Stimulated activated CD8-positive, alpha-beta memory T cell treated with anti-CD3 and anti-CD28 coated beads, Interleukin-15, amount 100 ng/mL, for 48 hours (primary cell): ENCODE measurements around the gene BEST4.
A peak's percentile ranks its signal among the peaks of the same experiment; 100 is the strongest.
"Not testable (repeated sequence)": the region's sequence is repeated elsewhere in the genome, so short reads cannot be mapped to it uniquely, and the experiment has no call there.

Experiments used
- DNase-seq, 2 donors: peaks; one replicate each; pipeline ENCODE4 v3.0.0-alpha.2; 2020; ENCODE audit warnings: low read depth in 2 of 2

BEST4 gene

DNA sequence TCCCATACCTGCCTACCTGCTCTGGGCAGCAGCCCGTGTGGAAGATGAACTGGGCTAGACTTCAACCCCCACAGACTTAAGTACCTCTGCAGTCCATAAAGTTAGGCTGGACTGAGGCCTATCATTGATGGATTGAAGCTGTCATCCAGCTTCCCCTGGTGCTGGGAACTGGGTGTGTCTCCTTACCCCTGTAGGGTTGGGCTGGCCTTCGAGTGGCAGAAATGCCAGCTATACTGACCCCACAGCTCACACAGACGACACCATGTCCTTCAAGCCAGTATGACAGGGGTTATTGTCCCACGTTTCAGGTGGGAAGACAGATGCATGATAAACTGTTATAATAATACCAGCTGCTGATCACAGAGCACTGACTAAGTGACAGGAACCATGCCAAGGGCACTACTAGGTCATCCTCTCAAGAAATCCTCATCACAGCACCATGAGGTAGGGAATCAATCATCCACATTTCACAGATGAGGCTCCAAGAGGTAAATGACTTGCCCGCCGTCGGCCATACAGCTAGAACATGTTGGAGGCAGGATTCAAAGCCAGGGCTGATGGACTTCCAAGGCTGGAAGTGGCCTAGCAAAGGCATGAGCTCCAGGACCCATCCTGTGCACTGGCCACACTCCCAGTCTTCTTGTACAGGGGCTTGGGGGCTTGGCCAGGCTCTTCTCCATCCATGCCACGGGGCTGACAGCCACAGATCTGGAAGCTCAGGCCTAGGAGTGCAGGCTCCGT lies at the start of gene BEST4:
BEST4 (minus strand) TSS at position 51 of the 741 bp plus-strand sequence. CDS start 465 bp downstream, outside the sequence.
- no peak for DNase-seq

DNA sequence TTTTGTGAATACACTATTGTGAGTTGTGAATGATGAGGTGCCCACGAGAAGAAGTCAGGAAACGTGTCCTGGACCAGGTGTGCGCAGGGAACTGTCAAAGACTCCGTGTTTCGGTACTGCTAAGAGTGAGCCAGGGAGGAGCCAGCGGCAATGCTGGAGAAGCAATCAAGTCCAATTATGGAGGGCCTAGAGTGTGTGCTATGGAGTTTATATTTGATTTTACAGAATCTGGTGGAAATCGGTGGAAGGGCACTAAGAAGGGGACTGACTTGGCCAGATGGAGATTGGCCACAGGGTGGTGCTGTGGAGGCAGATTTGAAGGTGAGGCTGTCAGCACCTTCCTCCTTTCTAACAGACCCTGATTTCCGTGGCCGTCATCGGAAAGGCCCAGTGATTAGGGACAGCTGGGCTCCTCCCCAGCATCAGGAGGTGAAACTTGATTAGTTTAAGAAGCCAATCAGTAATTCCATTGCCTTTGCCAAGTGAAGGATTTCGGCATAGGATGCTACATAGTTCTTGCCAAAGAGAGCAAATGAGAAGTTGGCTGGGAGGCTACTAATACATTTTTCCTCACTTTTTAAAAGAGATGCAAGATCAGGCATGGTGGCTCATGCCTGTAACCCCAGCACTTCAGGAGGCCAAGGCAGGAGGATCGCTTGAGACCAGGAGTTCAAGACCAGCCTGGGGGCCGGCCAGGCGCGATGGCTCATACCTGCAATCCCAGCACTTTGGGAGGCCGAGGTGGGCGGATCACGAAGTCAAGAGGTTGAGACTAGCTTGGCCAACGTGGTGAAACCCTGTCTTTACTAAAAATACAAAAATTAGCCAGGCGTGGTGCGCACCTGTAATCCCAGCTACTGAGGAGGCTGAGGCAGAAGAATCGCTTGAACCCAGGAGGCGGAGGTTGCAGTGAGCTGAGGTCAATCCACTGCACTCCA lies 48.0 kb upstream of the BEST4 start:
- peak; percentile 73 to 78 for DNase-seq

DNA sequence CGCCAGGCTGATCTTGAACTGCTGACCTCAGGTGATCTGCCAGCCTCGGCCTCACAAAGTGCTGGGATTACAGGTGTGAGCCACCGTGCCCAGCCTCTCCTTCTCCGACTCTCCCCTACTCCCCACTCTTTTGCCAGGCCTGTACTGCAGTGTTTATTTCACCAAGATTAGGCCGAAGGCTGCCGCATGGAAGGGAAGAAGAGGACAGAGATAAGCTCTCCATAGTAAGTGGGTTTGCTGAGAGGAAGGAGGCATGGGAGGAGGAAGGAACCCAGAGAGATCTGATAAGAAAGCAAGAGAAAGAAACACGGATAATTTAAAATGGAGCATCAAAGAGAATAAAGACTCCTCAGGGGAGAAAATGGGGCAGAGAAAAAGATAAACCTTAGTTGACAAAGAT lies 46.4 kb upstream of the BEST4 start:
- DNase-seq: no peak

DNA sequence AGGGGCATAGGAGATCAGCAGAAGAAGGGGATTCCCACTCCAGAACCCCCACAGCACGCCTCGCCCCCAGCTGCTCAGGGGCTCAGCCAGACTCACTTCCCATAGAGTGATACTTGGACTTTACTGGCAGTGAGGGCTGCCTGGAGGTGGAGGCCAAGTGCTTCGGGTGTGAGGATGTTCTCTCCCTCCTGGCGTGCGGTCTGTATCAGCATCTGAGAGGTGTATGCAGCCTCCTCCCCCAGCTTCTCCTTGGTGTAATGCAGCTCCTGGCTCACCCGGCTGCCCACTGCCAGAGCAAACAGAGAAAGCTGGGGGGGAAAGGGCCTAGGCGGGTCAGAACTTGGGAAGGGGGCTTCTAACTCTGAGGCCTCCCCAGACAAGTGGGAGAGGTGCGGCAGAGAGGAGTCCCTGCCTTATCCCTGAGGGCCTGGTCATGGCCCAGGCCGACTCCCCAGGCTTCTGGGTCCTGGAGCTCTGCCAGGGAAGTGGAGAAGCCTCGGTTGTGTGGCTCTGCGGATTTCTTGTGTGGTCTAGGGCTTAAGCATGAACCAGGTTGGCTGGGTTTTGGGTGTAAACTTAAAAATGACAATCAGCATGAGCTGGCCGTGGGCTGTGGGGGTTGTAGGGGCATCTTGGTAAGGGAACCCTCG lies 44.2 kb upstream of the BEST4 start:
- no peak for DNase-seq

DNA sequence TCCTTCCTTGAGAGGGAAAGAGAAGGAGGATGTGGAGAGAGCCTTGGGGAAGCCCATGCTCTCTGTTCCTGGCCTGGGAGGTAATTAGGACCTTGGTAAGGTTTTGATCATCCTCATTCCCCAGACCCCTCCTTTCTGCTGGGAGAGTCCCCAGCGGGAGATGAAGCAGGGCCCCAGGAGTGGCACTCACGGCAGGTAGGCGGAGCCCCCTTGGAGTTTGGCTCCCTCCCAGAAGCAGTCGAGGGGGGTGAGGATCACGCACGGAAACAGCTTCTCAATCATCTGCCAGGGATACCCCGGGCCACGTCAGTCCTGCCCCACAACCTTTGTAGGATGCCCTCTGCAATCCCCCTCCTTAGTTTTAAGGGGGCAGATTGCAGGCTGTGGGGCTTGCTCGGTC lies 43.5 kb upstream of the BEST4 start:
- no peak for DNase-seq

DNA sequence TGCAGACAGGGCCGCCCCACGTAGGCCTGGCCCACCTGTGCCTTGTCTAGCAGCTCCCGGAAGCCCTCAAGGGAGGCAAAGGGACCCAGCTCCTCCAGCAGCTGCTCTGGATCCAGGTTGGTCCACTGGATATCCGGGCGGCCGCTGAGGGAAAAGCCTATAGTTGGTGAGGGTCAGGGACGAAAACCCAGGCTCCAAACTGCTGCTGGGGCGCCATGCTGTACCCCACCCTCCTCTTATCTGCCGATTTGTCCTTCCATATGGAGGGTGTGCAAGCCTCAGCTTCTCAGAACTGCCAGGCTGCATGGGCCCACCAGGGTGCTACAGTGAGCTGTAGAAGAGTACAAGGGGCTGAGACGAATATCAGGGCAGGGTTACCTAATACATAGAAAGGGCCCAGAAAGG lies 42.9 kb upstream of the BEST4 start:
- DNase-seq: no peak

DNA sequence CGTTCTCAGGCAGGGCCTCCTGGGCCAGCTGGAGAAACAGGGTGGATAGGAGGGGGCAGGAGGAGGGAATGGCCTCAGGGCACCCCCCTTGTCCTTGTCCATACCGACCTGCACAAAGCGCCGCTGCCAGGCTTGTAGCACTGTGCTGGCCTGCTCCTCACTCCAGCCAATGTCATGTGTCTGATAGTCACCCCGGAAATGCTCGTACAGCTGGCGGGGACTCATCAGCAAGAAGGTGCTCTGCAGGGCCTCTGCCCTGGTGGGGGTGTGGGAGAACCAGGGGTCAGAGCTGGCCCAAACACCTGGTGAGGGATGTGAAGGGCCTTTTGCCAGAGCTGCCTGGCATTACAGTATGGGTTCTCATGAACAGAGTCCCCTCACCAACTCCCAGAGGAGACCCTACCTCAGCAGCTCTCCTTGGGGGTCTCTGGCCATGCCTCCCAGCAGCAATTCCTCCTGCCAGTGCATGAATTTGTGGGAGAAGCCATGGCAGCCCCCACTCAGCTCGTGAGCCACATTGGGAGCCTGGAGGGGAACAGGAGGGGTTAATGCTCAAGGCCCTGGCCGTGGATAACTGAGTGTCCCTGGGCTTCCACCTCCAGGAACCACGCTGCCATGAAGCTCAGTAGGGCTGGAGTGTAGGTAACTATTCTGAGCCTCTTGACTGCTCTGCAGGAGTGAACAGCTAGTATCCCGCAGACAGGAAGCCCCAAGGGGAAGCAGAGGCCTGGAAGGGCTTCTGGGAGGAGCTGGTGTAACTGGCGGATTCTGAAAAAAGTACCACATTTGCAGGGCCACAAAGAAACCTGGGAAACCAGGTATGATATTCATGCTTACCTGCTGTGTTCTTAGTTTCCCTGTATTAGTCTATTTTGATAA lies 41.8 kb upstream of the BEST4 start:
- no peak for DNase-seq

DNA sequence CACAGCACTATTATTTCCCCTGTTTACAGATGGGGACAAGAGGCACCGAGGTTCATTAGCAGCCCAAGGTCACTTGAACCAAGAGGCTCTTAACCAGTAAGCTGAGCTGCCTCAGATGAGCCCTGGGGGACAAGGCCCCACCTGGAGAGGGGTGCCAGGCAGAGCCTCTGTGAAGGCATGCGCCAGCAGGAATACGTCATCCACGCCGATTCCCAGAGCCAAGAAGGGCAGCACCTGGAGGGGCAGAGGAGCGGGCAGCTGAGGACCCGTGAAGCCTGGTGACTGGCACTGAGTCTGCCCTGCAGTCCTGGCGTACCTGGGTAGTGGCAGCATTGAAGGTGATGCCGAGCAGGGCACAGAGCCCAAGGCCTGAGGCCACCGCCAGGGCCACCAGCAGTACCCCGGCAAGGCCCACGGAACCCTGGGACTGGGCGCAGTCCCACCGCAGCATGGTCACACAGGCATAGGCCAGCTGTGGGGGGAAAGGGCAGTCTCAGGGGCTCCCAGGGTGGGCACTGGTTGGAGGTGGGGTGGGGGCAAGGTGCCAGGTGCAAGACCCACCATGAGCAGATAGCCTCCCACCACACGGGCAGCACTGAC lies 41.0 kb upstream of the BEST4 start:
- no peak for DNase-seq

DNA sequence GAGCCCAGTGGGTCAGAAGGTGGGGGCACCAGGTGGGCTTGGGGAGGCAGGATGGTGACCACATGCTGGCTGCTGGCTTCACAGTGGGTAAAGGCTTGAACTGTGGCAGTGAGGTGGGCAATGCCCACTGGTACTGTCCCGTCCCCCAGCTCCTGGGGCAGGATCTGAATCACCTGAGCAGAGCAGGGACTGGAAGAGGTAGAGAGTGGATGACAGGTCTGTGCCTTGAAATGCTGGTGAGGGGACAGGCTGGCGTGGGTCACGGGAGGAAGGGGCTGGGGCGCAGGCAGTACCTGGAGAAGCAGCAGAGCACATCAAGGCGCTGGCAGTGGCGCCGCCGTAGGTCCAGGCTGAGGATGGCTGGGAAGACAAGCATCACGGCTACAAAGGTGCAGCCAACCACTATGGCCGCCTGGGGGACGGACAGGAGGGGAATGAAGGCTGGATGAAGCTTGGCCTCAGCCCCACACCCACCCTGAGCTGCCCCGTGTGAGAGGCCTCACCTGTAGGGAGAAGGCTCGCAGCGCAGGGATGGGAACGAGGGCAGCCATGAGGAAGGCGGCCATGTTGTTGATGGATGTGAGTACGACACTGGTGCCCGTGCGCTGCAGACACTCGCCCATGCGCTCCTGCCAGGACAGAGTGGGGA lies 40.2 kb upstream of the BEST4 start:
- DNase-seq: no peak

DNA sequence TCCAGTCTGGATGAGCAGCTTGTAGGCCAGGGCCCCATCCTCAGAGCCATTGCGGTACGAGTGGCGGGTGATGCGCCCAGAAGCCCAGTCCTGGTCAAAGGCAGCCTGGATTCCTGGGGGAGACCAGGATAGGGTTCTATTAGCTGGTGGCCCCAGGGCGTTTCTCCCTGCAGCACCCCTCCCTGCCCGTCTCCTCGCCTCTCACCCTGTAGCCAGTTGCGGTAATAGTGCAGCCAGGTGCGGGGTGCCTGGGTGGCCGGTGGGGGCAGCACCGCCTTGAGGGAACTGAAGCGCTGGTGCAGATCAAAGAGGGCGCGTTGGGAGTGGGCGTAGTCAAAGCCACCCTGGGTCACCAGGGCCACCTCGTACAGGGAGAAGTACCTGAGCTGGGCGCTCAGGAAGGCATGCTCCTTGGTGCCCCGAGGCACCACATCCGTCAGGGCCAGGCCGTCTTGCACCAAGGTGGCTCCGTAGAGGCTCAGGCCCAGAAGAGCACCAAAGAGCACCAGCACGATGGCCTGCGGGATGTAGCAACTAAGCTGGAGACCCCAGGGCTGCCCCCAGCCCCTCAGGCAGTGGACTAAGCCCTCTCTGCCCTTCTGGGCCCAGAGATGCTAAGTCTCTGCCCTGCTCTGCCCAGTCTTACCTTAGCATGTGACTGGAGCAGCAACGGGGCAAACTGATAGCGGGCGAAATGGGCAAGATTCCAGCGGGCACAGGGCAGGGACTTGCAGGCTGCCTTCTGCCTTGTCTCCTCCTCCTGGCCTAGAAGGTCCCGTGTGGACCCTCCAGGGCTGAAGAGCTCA lies 39.4 kb upstream of the BEST4 start:
- no peak for DNase-seq

DNA sequence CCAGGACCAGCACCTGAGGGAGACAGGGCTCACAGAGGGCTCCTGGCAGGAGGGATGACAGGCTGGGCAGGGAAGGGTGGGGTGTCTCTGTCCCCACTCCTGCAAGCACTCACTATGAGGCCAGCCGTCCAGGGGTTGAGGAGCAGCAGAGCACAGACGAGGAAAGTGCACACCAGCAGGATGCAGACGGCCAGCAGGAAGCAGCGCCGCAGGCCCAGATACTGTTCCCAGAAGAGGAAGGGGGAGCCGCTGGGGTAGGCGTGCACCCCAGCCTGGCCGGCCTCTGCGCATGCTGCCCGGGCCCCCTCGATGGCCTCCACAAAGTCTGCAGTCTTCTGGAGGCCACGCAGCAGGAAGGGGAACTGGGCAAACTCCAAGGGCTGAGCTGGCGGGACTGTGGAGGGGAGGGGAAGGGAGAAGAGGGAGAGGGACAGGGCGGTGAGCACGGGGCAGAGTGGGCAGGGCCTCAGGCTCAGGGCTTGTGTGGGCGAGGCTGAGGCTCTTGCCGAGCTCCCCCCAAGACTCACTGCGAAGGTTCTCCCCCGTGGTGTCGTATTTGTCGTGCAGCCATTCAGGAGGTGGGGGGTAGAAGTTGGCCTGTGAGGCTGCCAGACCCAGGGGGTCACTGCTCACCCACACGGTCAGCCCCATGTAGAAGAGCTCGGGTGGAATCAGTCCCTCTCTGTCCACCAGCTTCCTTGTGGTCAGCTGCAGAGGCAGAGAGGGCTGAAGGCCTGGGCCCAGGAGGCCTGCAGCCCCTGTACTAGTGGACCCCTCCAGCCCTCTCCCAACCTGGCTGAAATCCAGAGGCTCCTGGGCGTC lies 38.6 kb upstream of the BEST4 start:
- no peak for DNase-seq

DNA sequence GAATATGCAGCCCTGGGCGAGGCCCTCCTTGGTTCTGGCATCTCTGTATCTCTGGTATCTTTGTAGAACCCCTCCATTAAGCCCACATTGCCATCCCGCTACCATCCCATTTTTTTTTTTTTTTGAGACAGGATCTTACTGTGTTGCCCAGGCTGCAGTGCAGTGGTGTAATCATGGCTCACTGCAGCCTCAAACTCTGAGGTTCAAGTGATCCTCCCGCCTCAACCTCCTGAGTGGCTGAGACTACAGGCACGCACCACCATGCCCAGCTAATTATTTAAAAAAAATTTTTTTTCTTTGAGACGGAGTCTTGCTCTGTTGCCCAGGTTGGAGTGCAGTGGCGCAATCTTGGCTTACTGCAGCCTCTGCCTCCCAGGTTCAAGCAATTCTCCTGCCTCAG lies 36.4 kb upstream of the BEST4 start:
- not testable (repeated sequence) for DNase-seq

DNA sequence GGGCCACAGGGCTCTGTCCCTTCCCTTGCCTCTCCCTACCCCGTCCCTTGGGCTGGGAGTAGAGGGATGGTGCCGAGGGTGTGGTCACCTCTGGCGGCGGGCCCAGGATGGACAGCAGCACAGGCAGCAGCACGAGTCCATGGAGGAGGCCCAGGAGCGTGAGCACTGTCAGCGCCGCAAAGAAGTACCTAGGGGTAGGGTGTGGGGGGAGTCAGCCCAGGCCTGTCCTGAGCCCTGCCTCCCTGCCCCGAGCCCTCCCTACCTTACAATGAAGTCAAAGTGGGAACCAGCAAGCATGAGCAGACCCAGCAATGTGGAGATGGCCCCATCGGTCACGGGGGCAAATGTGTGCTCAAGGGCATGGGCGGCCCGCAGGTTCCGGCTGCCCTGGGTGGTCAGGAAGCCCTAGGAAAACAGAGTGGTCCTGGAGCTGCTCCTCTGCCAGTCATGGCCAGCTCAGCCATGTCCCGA lies 35.0 kb upstream of the BEST4 start:
- DNase-seq: no peak

DNA sequence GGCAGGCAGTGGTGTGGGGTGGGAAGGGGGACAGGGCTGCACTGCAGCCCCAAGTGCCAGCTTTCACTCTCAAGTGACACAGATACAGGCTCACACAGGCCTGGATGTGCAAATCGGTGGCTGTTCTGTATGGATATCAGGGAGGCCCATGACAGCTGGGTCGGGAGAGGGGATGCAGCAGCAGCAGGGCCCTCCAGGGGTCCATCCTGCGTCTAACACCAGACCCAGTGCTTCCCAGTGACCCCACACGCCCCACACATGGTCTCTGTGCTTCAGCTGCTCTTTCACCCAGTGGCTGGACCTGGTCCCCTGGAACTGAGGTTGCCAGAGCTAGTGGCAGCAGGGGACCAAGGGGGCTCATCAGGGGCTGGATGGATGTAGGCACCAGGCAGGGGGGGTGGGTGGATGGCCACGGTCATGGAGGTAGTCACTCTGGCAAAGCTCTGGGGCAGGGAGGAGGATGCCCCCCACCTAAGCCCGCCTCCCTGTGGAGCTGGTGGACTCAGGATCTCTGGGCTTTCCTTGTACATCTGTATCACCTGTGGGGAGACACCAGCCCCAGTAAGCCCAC lies 34.2 kb upstream of the BEST4 start:
- DNase-seq: no peak

DNA sequence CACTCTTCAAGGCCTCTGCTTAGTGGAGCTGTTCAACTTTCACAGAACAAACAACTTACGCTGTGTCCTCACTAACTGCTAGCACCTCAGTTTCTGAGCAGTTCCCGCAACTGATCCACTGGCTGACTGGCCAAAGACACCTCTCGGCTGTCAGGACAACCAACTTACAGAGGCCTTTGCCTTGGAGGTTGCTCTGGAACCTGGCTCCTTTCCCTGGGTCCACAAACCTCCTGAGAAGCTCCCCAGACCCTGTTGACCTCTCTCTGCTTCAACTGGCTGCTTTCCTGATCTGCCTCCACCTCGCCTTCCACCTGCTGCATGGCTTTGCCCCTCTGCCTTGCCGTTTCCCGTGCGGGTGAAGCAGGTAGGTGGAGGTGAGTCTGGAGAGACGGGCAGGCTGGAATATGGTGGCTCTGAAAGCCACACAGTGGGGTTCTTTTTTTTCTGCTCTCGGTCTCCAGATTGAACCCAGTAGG lies 33.3 kb upstream of the BEST4 start:
- no peak for DNase-seq

DNA sequence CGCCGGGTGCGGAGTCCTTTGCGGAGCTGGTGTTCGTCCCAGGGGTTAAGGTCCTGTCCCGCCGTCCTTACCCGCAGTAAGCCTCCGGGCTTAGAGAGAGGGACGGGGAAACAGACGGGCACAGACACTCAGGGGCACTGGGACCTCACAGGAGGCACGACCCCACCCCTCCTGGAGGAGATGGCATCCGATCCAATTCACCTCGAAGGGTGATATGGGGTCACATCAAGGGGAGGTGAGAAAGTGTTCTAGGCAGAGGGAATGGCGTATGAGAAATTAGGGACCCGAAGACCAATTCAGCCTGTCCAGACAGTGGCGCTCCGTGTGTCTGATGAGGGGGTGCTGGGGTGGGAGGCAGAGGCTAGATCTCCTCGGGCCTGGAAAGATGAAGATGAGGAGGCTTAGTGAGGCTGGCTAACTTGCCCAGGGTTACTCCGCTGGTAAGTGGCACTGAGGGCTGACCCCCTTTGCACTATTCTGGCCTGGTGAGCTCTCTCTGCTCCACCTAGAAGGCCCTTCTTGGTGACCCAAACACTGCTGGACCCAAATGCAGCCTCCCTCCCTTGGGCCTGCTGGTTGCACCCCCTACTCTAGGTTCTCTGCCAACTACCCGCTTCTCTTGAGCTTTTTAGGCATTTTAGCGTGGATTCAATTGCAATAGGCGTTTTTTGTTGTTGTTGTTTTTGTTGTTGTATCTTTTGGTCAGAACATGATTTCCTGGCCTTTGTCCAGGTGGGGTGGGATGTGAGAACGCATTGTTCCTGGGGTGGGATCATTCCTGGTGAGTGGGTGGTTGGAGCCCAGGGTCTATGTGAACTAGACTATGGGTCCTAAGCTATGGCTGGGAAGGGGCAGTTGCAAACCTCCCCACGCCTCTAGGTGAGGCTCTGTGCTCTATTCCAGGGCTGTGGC lies 32.6 kb upstream of the BEST4 start:
- no peak for DNase-seq
